WTC11 (cell line): ENCODE results near the gene NANP. TPM values are rescaled to one million over a fixed set of nuclear protein-coding genes. Genes with fewer than 3 reads are reported as not detected.
"Not testable (repeated sequence)": the region's sequence is repeated elsewhere in the genome, so short reads cannot be mapped to it uniquely, and the experiment has no call there.

Experiments used
- ATAC-seq: fragments of 200-7000 bp; cut with Tn5 transposase; 2 replicates; pipeline ENCODE4 v1.10.0; 2021; ENCODE audit warnings: mild to moderate bottlenecking, moderate library complexity
- CTCF ChIA-PET: fragments of 300-600 bp; sonication (Branson Sonifier 250); formaldehyde crosslinking; loops from one replicate; lab custom pipeline; 2021; ENCODE audit warnings: antibody characterized with exemption; lab: Charles Lee
- POLR2A ChIA-PET: fragments of 350-600 bp; sonication (Branson Sonifier 250); formaldehyde crosslinking; loops from one replicate; lab custom pipeline; 2021; ENCODE audit warnings: antibody characterized with exemption; lab: Charles Lee
- DNase-seq: peaks from one replicate; pipeline ENCODE4 v3.0.0; 2021; ENCODE audit warnings: low spot score
- H3K27ac Mint-ChIP-seq: 2 replicates; pipeline ENCODE4 v1.8.0; 2021; ENCODE audit warnings: mixed read lengths
- H3K27me3 Mint-ChIP-seq: 2 replicates; pipeline ENCODE4 v1.8.0; 2021; ENCODE audit warnings: low read depth, mild to moderate bottlenecking, moderate library complexity, mixed read lengths
- H3K36me3 Mint-ChIP-seq: 2 replicates; pipeline ENCODE4 v1.8.0; 2021; ENCODE audit warnings: mixed read lengths
- H3K4me1 Mint-ChIP-seq: 2 replicates; pipeline ENCODE4 v1.8.0; 2022; ENCODE audit warnings: mixed read lengths
- H3K4me3 Mint-ChIP-seq: 2 replicates; pipeline ENCODE4 v1.8.0; 2021; ENCODE audit warnings: mild to moderate bottlenecking, moderate library complexity, mixed read lengths
- H3K9me3 Mint-ChIP-seq: 2 replicates; pipeline ENCODE4 v1.8.0; 2021; ENCODE audit warnings: mixed read lengths
- ATF2 ChIP-seq: sonication (generic); formaldehyde crosslinking; IDR thresholded peaks from 2 replicates; pipeline ENCODE4 v1.8.1; 2022; ENCODE audit warnings: low read depth, missing genetic modification reagents, borderline replicate concordance
- FOXJ3 ChIP-seq: sonication (generic); formaldehyde crosslinking; IDR thresholded peaks from 2 replicates; pipeline ENCODE4 v1.9.0; 2021; ENCODE audit warnings: missing genetic modification reagents, mild to moderate bottlenecking, borderline replicate concordance
- FOXP1 ChIP-seq: sonication (generic); formaldehyde crosslinking; IDR thresholded peaks from 2 replicates; pipeline ENCODE4 v1.8.0; 2022; ENCODE audit warnings: missing genetic modification reagents, mild to moderate bottlenecking, moderate library complexity, borderline replicate concordance
- NR2C2 ChIP-seq: sonication (generic); formaldehyde crosslinking; IDR thresholded peaks from 2 replicates; pipeline ENCODE4 v1.8.0; 2022; ENCODE audit warnings: mild to moderate bottlenecking, missing genetic modification reagents
- NR3C1 ChIP-seq: sonication (generic); formaldehyde crosslinking; conservative IDR thresholded peaks from 2 replicates; pipeline ENCODE4 v1.8.1; 2023; ENCODE audit warnings: low read depth, mild to moderate bottlenecking, missing genetic modification reagents
- PRDM15 ChIP-seq: sonication (generic); formaldehyde crosslinking; IDR thresholded peaks from 2 replicates; pipeline ENCODE4 v1.8.0; 2022; ENCODE audit warnings: missing genetic modification reagents
- SMAD4 ChIP-seq: sonication (generic); formaldehyde crosslinking; IDR thresholded peaks from 2 replicates; pipeline ENCODE4 v1.8.0; 2022; ENCODE audit warnings: mild to moderate bottlenecking, missing genetic modification reagents
- TCF7 ChIP-seq: sonication (generic); formaldehyde crosslinking; IDR thresholded peaks from 2 replicates; pipeline ENCODE4 v1.8.0; 2022; ENCODE audit warnings: mild to moderate bottlenecking, low read depth, missing genetic modification reagents, moderate library complexity
- TEAD1 ChIP-seq: sonication (generic); formaldehyde crosslinking; IDR thresholded peaks from 2 replicates; pipeline ENCODE4 v1.8.0; 2022; ENCODE audit warnings: mild to moderate bottlenecking, missing genetic modification reagents
- ZNF121 ChIP-seq: sonication (generic); formaldehyde crosslinking; IDR thresholded peaks from 2 replicates; pipeline ENCODE4 v1.8.0; 2023; ENCODE audit warnings: missing genetic modification reagents
- ZNF219 ChIP-seq: sonication (generic); formaldehyde crosslinking; IDR thresholded peaks from 2 replicates; pipeline ENCODE4 v1.8.0; 2023; ENCODE audit warnings: missing genetic modification reagents, mild to moderate bottlenecking, borderline replicate concordance
- ZNF512 ChIP-seq: sonication (generic); formaldehyde crosslinking; IDR thresholded peaks from 2 replicates; pipeline ENCODE4 v1.8.1; 2022; ENCODE audit warnings: missing genetic modification reagents, borderline replicate concordance
- ZNF671 ChIP-seq: fragments of 250-450 bp; sonication (Bioruptor Pico); IDR thresholded peaks from 2 replicates; pipeline ENCODE4 v1.8.0; 2021; ENCODE audit warnings: mild to moderate bottlenecking
- total RNA-seq: library from RNA; stranded (reverse); gene quantifications from 3 replicates; pipeline ENCODE4 v1.2.3, GENCODE V29; 2021
- TF ChIP-seq, protein P1 (sequence below): sonication (generic); formaldehyde crosslinking; IDR thresholded peaks from 2 replicates; pipeline ENCODE4 v1.8.0; 2023; ENCODE audit warnings: mild to moderate bottlenecking, missing genetic modification reagents
- TF ChIP-seq, protein P2 (sequence below): fragments of 250-450 bp; sonication (Bioruptor Pico); IDR thresholded peaks from 2 replicates; pipeline ENCODE4 v1.8.0; 2021; ENCODE audit warnings: mild to moderate bottlenecking
- TF ChIP-seq, protein P3 (sequence below): fragments of 250-450 bp; sonication (Bioruptor Pico); IDR thresholded peaks from 2 replicates; pipeline ENCODE4 v1.9.0; 2021; ENCODE audit warnings: mild to moderate bottlenecking
- TF ChIP-seq, protein P4 (sequence below): sonication (generic); formaldehyde crosslinking; IDR thresholded peaks from 2 replicates; pipeline ENCODE4 v1.8.1; 2023; ENCODE audit warnings: mild to moderate bottlenecking, missing genetic modification reagents

Gene NANP
- total RNA-seq, 1 experiment from 2014 or later, result 4.8 TPM

- TF ChIP-seq, protein P1, sequence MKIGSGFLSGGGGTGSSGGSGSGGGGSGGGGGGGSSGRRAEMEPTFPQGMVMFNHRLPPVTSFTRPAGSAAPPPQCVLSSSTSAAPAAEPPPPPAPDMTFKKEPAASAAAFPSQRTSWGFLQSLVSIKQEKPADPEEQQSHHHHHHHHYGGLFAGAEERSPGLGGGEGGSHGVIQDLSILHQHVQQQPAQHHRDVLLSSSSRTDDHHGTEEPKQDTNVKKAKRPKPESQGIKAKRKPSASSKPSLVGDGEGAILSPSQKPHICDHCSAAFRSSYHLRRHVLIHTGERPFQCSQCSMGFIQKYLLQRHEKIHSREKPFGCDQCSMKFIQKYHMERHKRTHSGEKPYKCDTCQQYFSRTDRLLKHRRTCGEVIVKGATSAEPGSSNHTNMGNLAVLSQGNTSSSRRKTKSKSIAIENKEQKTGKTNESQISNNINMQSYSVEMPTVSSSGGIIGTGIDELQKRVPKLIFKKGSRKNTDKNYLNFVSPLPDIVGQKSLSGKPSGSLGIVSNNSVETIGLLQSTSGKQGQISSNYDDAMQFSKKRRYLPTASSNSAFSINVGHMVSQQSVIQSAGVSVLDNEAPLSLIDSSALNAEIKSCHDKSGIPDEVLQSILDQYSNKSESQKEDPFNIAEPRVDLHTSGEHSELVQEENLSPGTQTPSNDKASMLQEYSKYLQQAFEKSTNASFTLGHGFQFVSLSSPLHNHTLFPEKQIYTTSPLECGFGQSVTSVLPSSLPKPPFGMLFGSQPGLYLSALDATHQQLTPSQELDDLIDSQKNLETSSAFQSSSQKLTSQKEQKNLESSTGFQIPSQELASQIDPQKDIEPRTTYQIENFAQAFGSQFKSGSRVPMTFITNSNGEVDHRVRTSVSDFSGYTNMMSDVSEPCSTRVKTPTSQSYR, result no peak
Measured at GRCh38 chr20:25632940-25633790, 9.4 kb upstream of the NANP start (continued).

- CTCF ChIA-PET, result interaction anchor here (0.6 kb wide), 1 partner anchor 77 kb away, joined by 4 read pairs; no protein-coding TSS in a partner anchor
- ATAC-seq, H3K4me3 Mint-ChIP-seq, H3K4me1 Mint-ChIP-seq, H3K27me3 Mint-ChIP-seq, POLR2A ChIA-PET, H3K27ac Mint-ChIP-seq, DNase-seq: not testable (repeated sequence)
- Mint-ChIP-seq H3K36me3 (peaks cover 34% of the 10 kb centered on the region), H3K9me3 (peaks cover 48% of the 10 kb centered on the region)
Measured at GRCh38 chr20:25630615-25631014, 6.8 kb upstream of the NANP start.

DNA sequence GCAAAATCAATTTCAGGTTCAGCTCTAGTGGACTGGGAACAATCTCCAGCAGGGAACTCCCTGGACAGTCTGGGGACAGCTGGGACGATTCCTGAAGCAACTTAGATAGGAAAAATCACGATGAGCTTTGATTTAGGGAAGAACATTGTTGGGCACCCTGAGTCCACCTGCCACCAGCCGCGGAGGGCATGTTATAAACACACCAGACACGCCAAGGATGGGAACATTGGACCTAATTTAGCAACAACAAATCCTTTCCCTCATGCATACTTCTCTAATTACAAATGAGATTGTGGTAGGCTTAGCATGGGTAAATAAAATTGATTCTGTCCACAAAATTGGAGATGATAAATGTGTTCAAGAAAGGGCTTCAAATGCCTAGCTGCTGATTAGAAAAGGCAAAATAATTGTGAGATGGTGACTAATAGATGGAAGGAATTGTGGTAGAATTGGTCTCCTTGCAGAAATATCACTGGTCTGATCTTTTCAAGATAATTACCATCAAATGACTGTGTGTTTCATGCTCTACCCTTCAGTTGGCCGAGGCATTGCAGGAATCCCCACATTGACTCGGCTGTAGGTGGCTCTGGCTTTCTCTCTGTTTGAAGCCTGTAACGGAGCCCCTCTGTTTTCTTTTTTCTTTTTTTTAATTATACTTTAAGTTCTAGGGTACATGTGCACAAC is 6.1 kb upstream of the NANP start:
- CTCF ChIA-PET, result interaction anchor here (0.6 kb wide), 1 partner anchor 77 kb away, joined by 4 read pairs; no protein-coding TSS in a partner anchor
- H3K4me3 Mint-ChIP-seq, result no peak overlapping the region
- peaks cover 14% of the 10 kb centered on the region for H3K27me3 Mint-ChIP-seq
- H3K36me3 Mint-ChIP-seq, result peaks cover 28% of the 10 kb centered on the region
- DNase-seq (no peak), ATAC-seq (no peak)
- POLR2A ChIA-PET, result no interaction called here
- peaks cover 41% of the 10 kb centered on the region for H3K9me3 Mint-ChIP-seq
- no peak overlapping the region for H3K27ac Mint-ChIP-seq
- peaks cover 6% of the 10 kb centered on the region for H3K4me1 Mint-ChIP-seq
- TF ChIP-seq PRDM15 (CRISPR knock-in tag), result no peak
- TF ChIP-seq NR2C2 (CRISPR knock-in tag), result no peak
- TF ChIP-seq NR3C1 (CRISPR knock-in tag), result no peak
- no peak for TF ChIP-seq ZNF219 (CRISPR knock-in tag)
- no peak for TF ChIP-seq SMAD4
- no peak for TF ChIP-seq FOXJ3
- TF ChIP-seq ZNF121 (CRISPR knock-in tag), result no peak
- TF ChIP-seq, protein P2, sequence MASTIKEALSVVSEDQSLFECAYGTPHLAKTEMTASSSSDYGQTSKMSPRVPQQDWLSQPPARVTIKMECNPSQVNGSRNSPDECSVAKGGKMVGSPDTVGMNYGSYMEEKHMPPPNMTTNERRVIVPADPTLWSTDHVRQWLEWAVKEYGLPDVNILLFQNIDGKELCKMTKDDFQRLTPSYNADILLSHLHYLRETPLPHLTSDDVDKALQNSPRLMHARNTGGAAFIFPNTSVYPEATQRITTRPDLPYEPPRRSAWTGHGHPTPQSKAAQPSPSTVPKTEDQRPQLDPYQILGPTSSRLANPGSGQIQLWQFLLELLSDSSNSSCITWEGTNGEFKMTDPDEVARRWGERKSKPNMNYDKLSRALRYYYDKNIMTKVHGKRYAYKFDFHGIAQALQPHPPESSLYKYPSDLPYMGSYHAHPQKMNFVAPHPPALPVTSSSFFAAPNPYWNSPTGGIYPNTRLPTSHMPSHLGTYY (CRISPR knock-in tag), result no peak
- no peak for TF ChIP-seq ZNF671 (CRISPR knock-in tag)
- no peak for TF ChIP-seq ZNF512
- TF ChIP-seq TCF7, result no peak
- TF ChIP-seq, protein P3, sequence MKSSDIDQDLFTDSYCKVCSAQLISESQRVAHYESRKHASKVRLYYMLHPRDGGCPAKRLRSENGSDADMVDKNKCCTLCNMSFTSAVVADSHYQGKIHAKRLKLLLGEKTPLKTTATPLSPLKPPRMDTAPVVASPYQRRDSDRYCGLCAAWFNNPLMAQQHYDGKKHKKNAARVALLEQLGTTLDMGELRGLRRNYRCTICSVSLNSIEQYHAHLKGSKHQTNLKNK (CRISPR knock-in tag), result no peak
- TF ChIP-seq TEAD1 (CRISPR knock-in tag), result no peak
- TF ChIP-seq, protein P4, sequence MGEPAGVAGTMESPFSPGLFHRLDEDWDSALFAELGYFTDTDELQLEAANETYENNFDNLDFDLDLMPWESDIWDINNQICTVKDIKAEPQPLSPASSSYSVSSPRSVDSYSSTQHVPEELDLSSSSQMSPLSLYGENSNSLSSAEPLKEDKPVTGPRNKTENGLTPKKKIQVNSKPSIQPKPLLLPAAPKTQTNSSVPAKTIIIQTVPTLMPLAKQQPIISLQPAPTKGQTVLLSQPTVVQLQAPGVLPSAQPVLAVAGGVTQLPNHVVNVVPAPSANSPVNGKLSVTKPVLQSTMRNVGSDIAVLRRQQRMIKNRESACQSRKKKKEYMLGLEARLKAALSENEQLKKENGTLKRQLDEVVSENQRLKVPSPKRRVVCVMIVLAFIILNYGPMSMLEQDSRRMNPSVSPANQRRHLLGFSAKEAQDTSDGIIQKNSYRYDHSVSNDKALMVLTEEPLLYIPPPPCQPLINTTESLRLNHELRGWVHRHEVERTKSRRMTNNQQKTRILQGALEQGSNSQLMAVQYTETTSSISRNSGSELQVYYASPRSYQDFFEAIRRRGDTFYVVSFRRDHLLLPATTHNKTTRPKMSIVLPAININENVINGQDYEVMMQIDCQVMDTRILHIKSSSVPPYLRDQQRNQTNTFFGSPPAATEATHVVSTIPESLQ (CRISPR knock-in tag), result no peak
- TF ChIP-seq ATF2 (CRISPR knock-in tag), result no peak
- no peak for TF ChIP-seq FOXP1
